Kidney (tissue), 14 donors: ENCODE measurements around the gene PLD1. TPM values are rescaled to one million over a fixed set of nuclear protein-coding genes. Genes with fewer than 3 reads are reported as not detected.
"Not testable (repeated sequence)": the region's sequence is repeated elsewhere in the genome, so short reads cannot be mapped to it uniquely, and the experiment has no call there.

Experiments
- DNase-seq, 5 donors: peaks; one replicate each; pipeline ENCODE4 v3.0.0-alpha.2; 2013 to 2020
- FAIRE-seq: peaks from 2 replicates; lab custom pipeline; 2012; peaks lifted over from hg19 to GRCh38; lab: Jason Lieb, UNC
- H3K27ac ChIP-seq, 2 donors: one replicate each; pipeline ENCODE4 v1.7.0; 2013; ENCODE audit warnings: low read depth in 2 of 2, low read length in 2 of 2, inconsistent platforms in 1 of 2
- H3K27me3 ChIP-seq: one replicate; pipeline ENCODE4 v1.7.1; 2013; ENCODE audit warnings: low read length, inconsistent platforms; ENCODE audit not compliant: control insufficient read depth, insufficient read depth
- H3K36me3 ChIP-seq, 3 donors: one replicate each; pipeline versions ENCODE4 v1.7.0 to v1.7.1; 2013; ENCODE audit warnings: low read length in 3 of 3, control low read depth in 1 of 3, inconsistent platforms in 1 of 3; ENCODE audit not compliant: insufficient read depth in 3 of 3, control insufficient read depth in 2 of 3
- H3K4me1 ChIP-seq, 3 donors: one replicate each; pipeline versions ENCODE4 v1.7.0 to v1.7.1; 2013; ENCODE audit warnings: low read length in 3 of 3, inconsistent platforms in 1 of 3, low read depth in 1 of 3; ENCODE audit not compliant: control insufficient read depth in 2 of 3, insufficient read depth in 2 of 3
- H3K4me3 ChIP-seq, 3 donors: one replicate each; pipeline versions ENCODE4 v1.7.0 to v1.8.1; 2013; ENCODE audit warnings: low read length in 3 of 3, control low read depth in 1 of 3, inconsistent platforms in 1 of 3
- H3K9ac ChIP-seq, 3 donors: one replicate each; pipeline versions ENCODE4 v1.7.0 to v1.7.1; 2013; ENCODE audit warnings: low read length in 3 of 3, control low read depth in 1 of 3, inconsistent platforms in 1 of 3
- H3K9me3 ChIP-seq, 3 donors: one replicate each; pipeline versions ENCODE4 v1.7.0 to v1.7.1; 2013; ENCODE audit warnings: low read length in 3 of 3, control low read depth in 1 of 3, inconsistent platforms in 1 of 3; ENCODE audit not compliant: control insufficient read depth in 2 of 3, insufficient read depth in 1 of 3
- intact Hi-C: fragments of 100-400 bp; cut with DNase I; formaldehyde crosslinking; loops from one replicate; pipeline ENCODE4 v1.11.1; 2022
- polyA plus RNA-seq: library from polyadenylated mRNA; stranded (reverse); fragments of 350-450 nt; fragmentation: Illumina TruSeq; extraction: RNeasy Lipid Tissue Mini Kit (QIAGEN cat#74804); gene quantifications from one replicate; pipeline ENCODE4 v1.2.3, GENCODE V29; 2014; ENCODE audit warnings: low read depth, low replicate concordance; ENCODE audit not compliant: insufficient read depth
- total RNA-seq: library from RNA; stranded (reverse); fragmentation: NEBNext Ultra II Directional; extraction: Animal tissue kit (Norgen Biotek cat#: 25700); gene quantifications from one replicate; pipeline ENCODE4 v1.2.1, GENCODE V29; 2021
- TF ChIP-seq, protein P1 (sequence below): IDR thresholded peaks from 3 replicates; pipeline ENCODE4 v1.5.1; 2012; ENCODE audit warnings: mild to moderate bottlenecking, moderate library complexity, borderline replicate concordance; ENCODE audit not compliant: insufficient read depth; ENCODE audit errors: extremely low read depth
- donor health status: control.
- donor health status: control.
- donor health status: control.
- donor health status: control.
- donor health status: control.
- donor health status: DM: yes; HTN: yes; CAD: no.
- donor health status: Normal renal cell carcinoma (clear cell type).

The PLD1 gene
- total and polyA plus RNA-seq, 2 donors from 2014 or later: 11.2 to 24.3 TPM

DNA sequence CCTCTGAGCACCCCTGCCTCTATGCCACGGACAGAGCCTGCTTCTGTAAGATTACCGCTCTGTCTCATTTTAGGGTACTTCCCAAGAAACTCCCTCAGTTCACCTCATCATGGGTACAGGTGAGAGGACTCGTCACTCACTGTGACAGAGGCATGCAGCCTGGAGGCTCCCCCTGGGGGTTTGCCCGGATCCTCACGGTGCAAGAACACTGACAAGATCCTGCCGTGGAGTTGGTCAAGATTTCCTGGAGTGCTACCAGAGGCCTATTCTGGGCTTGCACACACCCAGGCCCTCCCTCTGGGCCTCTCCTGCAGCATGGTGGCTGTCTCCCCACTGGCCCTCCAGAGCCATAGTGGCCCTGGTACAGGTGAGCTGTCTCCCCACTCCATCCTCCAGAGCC lies 247.0 kb downstream of the PLD1 start:
- no peak overlapping the region for H3K27ac ChIP-seq
- H3K36me3 ChIP-seq: no peaks in the 10 kb centered on the region
- no peak overlapping the region for H3K9ac ChIP-seq
- no peak overlapping the region for H3K4me3 ChIP-seq
- DNase-seq: no peak
- H3K4me1 ChIP-seq: no peaks in the 10 kb centered on the region
- intact Hi-C loops: loop anchor here (10.0 kb wide), 1 partner anchor 608 kb away; no protein-coding TSS in a partner anchor
- H3K27me3 ChIP-seq: no peaks in the 10 kb centered on the region
- H3K9me3 ChIP-seq: no peaks in the 10 kb centered on the region
- no peak for FAIRE-seq
- TF ChIP-seq, protein P1, sequence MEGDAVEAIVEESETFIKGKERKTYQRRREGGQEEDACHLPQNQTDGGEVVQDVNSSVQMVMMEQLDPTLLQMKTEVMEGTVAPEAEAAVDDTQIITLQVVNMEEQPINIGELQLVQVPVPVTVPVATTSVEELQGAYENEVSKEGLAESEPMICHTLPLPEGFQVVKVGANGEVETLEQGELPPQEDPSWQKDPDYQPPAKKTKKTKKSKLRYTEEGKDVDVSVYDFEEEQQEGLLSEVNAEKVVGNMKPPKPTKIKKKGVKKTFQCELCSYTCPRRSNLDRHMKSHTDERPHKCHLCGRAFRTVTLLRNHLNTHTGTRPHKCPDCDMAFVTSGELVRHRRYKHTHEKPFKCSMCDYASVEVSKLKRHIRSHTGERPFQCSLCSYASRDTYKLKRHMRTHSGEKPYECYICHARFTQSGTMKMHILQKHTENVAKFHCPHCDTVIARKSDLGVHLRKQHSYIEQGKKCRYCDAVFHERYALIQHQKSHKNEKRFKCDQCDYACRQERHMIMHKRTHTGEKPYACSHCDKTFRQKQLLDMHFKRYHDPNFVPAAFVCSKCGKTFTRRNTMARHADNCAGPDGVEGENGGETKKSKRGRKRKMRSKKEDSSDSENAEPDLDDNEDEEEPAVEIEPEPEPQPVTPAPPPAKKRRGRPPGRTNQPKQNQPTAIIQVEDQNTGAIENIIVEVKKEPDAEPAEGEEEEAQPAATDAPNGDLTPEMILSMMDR: no peak

DNA sequence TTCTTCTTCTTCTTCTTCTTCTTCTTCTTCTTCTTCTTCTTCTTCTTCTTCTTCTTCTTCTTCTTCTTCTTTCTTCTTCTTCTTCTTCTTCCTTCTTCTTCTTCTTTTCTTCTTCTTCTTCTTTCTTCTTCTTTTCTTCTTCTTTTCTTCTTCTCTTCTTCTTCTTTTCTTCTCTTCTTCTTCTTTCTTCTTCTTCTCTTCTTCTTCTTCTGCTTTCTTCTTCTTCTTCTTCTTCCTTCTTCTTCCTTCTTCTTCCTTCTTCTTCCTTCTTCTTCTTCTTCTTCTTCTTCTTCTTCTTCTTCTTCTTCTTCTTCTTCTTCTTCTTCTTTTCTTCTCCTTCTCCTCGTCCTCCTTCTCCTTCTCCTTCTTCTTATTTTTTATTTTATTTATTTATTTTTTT lies 247.8 kb downstream of the PLD1 start:
- not testable (repeated sequence) for H3K9me3 ChIP-seq, H3K4me1 ChIP-seq, H3K4me3 ChIP-seq, H3K36me3 ChIP-seq, DNase-seq, H3K27ac ChIP-seq, H3K27me3 ChIP-seq, H3K9ac ChIP-seq, FAIRE-seq
- intact Hi-C loops: loop anchor here (10.0 kb wide), 1 partner anchor 608 kb away; no protein-coding TSS in a partner anchor

DNA sequence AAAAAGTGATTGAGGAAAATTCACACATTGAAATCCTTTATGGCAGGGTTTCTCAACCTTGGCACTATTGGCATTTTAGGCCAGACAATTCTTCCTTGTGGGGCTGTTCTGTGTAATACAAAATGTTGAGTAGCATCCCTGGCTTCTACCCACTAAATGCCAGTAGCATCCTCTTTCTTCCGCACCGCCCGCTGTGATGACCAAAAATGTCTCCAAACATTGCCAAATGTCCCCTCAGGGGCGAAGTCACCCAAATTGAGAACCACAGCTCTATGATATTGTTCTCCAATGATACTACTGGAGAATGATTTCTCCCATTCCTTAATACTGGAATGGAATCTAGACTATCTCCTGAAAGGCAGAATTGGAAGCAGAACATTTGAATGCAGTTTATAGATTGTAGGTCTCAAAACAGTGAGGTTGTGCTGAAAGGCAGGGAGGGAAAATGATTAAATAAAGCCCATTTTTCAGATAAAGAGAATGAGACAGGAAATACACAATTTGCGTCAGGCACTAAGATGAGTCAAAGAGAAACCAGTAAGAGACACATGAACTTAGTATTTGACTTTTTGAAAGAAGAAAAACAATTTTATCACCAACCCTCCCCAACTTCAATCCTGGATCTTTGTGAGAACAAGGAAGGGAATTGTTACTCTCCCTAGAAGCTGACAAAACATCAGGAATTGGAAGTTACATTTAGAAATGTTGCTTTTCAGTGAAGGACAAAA lies 248.5 kb downstream of the PLD1 start:
- DNase-seq (no peak), FAIRE-seq (no peak)
- intact Hi-C loops: loop anchor here (10.0 kb wide), 1 partner anchor 607 kb away; no protein-coding TSS in a partner anchor
- Histone ChIP-seq H3K36me3 (no peaks in the 10 kb centered on the region), H3K9me3 (no peaks in the 10 kb centered on the region), H3K4me1 (no peaks in the 10 kb centered on the region), H3K27ac (no peak overlapping the region), H3K9ac (no peak overlapping the region), H3K27me3 (no peaks in the 10 kb centered on the region), H3K4me3 (no peak overlapping the region)
- TF ChIP-seq, protein P1: no peak

DNA sequence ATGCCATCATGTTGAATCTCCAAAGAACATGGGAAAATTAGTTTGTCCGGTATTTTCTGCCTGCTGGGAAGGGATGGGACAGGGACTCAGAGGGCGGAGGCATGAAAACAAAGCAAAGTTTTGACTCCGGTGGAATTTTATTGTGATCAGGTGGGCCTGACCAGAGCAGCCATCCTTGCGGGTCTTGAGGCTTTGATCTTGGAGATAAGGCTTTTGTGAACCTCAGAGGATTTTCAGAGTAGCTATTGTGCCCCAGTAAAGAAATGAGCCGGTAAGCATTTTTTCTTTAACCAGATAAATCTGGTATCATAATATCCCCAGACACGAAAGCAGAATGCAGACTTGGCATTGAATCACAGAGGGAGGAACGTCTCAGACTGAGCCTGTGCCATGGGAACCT lies 250.7 kb downstream of the PLD1 start:
- H3K4me3 ChIP-seq: no peak overlapping the region
- H3K9me3 ChIP-seq: no peaks in the 10 kb centered on the region
- H3K27me3 ChIP-seq: no peaks in the 10 kb centered on the region
- FAIRE-seq (no peak), DNase-seq (no peak)
- intact Hi-C loops: no loop called here
- TF ChIP-seq, protein P1: no peak
- no peaks in the 10 kb centered on the region for H3K36me3 ChIP-seq
- H3K27ac ChIP-seq: no peak overlapping the region
- no peak overlapping the region for H3K9ac ChIP-seq
- peaks cover 0 to 4% (median 0%) of the 10 kb centered on the region in 3 donors for H3K4me1 ChIP-seq
